ENCODE results near the gene MDC1.

Gene MDC1

DNA sequence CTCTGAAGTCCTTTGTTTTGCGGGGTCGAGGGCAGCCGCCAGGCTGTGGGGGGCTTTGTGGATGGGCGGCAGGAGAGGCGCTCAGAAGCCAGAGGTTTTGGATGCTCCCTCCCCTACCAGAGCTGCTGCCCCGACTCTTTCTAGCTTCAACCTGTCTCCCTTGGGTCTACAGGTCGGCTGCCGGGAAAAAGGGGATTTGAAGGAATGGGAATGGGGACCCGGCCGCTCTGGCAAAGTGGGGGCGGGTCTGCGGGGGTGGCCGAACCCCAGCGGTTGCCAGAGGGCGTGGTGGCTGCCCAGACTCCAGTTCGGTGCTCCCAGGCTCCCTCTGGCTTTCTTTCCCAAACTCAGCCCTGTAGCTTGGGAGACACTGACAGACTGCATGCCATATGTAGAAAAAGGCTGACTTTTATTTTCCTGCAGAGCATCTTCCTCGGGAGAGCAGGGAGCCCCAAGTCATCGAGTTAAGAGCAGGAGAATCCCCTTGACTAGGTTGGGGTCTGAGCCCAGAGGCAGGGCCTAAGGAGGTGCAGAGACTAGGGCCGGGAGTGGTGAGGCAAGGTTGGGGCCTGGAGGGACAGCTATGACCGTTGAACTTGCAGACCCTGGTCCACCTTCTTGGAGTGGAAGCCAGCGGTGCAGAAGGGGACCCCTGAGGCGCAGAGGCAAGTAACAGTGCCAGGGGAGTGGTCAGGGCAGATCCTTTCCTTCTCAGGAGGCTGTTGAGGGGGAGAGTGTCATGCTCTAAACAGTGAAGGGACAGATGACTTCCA lies 29.2 kb downstream of the MDC1 start:
- intact Hi-C loops (cut with DNase I) = no loop called here

DNA sequence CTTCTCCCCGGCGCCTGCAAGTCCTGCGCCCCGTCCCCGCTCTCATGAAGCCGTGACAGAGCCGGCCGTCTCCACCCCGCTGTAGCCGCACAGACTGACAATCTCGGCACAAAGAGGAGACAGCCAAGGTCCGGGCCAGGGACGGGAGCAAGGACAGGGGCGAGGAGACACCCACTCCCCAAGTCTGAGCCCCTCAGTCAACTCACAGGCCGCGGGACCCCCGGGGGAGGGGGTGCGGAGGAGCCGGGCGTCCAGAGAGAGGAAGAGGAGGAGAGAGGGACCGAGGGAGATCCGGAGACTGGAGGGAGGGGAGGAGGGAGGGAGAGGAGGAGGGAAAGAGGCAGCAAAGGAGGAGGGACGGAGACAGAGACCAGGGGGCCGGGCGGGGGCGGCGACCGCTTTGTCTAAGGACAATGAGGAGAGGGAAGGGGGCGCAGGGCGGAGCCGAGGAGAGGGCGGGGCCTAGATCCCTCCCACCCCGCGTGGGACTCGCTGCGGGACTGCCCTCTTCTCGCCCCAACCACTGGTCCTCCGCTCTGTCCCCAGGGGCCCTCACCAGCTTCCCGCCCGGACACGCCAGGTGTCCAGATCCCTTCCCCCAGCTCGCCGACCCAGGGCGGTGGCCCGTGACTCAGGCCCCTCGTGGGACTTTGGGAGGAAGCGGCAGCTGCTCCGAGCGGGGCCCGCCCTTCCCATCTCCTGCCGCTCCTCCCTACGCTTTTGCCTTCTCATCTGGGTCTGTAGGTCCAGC lies 30.0 kb downstream of the MDC1 start:
- intact Hi-C loops (cut with DNase I) = no loop called here
- peak; percentile 56 to 90 (median 74) for DNase-seq

More for the DNA sequence above, 29.2 kb downstream of the MDC1 start:
- peak in 24 of 42 donors; percentile 15 to 78 (median 48) for DNase-seq

DNA sequence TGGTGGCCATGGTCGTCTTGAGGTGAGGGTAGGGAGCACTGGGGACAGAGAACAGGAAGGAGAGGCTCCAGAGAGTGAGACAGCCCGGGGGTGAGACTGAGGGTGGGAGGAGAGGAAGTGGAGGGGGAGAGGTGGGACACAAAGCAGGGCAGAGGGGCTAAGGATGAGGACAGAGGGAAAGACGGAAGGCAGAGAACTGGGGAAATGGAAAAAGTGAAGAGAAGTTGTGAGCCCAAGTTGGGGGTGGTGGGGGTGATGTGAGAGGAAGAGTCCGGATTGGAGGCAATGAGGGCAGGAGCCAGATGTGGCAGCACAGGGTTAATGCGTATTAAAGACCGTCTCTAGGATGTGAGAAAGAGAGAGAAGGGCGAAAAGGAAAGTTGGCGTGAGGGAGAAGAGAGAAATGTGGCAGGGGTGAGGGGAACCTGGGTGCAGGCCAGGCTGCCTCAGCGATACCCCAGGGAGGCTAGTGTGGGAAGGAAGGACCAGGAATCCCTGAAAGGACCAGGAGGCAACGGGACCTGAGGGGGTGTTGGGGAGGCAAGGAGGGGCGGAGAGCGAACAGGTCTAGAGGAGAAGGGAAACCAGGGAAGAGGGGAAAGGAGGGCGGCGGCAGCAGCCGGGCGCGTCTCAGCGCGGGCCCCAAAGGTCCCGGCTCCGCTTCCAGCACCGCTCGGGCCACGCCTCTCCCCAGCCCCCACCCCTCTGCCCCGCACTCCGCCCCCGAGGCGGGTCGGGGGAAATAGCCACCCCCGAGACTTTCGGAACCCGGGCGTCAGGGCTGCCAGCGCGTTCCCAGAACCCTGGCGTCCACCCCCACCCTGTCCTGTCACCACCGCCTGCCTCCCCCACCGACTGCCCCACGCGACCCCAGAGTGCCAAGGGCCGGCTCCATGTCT lies 30.8 kb downstream of the MDC1 start, which contains the start of gene PPP1R18:
PPP1R18 (minus strand) TSS at position 637 of the 899 bp plus-strand sequence; CDS start at position 10, 627 bp downstream.
- intact Hi-C loops (cut with DNase I) = no loop called here
- DNase-seq = peak in 41 of 42 donors; percentile 14 to 78 (median 55)

DNA sequence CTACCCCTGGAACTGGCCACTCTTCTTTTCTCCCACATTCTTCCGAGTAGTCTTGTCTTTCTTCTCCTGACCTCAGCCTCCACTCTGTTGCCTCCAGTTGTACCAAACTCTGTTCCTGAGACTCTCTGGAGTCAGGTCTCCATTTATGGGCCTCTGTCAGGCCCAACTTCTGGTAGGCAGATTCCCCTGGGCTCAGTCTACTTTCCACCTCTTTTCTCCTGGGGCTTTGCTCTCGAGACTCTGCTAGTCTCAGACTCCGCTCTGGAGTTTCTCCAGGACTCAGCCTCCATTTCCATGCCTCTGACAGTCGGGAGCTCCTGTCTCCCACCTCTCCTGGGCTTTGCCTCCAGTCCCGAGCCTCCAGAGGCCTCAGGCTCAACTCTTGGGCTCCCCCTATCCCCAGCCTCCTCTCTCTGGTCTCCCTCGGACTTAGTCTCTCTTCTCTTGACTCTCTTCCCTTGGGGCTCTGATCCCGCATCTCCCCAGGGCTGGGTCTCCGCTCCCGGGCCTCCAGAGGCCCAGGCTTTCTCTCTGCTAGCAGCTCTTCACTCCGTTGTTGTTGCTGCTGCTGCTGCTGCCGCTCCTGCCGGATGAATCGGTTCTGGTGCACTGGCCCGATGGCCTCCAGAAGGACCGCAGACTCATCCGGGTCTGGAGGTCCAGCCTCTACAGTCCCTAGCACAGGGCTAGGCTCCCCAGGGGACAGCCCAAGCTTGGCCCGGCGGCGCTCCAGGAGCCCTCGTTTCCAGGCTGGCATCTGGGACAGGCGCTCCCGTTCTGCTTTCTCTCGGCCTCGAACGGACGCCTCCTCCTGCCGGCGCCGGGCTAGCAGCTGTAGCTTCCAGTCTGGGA lies 31.7 kb downstream of the MDC1 start:
- intact Hi-C loops (cut with DNase I) = no loop called here
- DNase-seq = no peak

DNA sequence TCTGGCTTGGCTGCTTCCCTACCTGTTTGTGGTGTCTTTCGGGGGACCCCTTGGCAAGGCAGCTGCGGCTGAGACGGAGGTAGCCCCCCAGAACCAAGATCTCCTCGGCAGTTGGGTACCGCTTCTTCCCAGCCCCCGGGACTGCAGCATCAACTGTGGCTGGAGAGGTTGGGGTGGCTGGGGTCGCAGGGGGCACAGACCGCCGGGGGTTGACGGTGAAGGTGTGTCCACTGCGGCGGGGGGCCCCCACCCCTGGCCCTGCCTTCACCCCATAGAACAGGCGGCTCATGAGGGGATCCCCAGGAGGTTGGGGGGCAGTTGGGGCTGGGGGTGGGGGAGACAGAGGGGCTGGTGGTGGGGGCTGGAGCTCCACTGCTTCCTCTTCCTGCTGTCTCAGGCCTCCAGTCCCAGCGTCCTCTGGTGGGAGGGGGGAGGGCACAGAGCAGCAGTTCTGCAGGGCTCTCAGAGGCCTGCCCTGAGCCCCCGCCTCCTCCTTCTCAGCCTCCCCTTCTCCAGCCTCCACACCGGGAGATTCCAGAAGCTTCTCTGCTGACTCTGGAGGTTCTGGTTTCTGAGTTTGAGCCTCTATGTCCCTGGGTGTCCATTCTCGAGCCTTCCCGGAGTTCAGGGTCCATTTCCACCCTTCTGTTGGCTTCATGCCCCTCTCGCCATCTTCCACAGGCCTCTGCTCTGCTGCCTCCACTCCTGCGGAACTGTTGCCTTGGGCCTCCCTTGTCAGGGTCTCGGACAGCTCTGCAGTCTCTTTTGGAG lies 32.5 kb downstream of the MDC1 start:
- DNase-seq = peak in 15 of 42 donors; percentile 25 to 60 (median 40)
- intact Hi-C loops (cut with DNase I) = no loop called here

DNA sequence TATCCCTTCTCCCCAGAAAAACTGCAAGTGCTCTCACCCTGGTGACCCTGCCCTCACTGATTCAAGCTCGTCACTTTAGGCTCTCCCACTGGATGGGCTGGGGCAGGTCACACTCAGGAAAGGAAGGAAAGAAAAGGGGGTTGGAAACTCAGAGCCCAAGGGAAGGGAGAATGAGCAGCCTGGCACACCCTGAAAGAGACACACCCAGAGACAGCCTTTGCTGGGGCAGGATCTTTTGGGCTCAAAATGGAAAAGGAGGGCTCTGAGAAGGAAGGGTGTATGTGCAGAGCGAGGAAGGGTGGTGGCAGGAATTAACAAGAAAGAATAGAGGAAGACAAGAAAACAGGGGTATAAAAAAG lies 33.1 kb downstream of the MDC1 start:
- DNase-seq = no peak
- intact Hi-C loops (cut with DNase I) = loop anchor here (2.0 kb wide), 1 partner anchor 33 kb away; the partner anchor contains the start of gene MDC1

DNA sequence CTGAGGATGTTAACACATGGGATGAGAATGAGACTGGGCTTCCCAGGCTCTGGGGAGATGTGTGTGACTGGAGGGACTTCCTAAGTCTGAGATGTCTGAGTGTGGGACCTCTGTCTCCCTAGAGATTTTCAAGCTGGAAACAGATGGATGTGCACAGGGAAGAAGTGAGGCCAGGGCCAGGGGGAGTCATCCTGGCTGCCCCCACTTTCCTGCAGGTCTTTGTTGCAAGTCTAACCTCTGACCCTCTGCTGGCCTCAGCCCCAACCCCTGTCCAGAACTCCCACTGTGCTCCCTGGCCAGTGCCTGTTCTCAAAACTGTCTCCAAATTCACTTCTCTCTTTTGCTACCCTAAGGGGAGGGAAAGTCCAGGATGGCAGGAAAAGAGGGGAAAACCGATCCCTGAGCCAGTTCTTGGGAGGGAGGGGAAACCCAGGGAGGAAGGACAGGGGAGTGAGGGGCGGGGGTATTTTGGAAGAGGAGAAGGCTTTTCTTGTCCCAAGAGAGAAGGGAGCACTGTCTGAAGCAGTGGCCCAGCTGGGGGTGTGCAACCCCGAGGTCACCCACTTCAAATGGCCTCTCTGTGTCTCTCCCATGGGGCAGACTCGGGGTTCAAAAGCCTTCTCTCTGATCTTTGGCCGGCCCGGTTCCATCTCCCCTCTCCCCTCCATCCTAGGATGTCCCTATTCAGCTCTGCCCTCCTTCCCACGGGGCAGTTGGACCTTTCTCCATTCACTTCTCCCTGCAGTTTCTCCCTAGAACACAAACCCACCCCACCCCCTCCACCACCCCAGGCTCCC lies 33.7 kb downstream of the MDC1 start:
- DNase-seq = no peak
- intact Hi-C loops (cut with DNase I) = loop anchor here (2.0 kb wide), 1 partner anchor 33 kb away; the partner anchor contains the start of gene MDC1

DNA sequence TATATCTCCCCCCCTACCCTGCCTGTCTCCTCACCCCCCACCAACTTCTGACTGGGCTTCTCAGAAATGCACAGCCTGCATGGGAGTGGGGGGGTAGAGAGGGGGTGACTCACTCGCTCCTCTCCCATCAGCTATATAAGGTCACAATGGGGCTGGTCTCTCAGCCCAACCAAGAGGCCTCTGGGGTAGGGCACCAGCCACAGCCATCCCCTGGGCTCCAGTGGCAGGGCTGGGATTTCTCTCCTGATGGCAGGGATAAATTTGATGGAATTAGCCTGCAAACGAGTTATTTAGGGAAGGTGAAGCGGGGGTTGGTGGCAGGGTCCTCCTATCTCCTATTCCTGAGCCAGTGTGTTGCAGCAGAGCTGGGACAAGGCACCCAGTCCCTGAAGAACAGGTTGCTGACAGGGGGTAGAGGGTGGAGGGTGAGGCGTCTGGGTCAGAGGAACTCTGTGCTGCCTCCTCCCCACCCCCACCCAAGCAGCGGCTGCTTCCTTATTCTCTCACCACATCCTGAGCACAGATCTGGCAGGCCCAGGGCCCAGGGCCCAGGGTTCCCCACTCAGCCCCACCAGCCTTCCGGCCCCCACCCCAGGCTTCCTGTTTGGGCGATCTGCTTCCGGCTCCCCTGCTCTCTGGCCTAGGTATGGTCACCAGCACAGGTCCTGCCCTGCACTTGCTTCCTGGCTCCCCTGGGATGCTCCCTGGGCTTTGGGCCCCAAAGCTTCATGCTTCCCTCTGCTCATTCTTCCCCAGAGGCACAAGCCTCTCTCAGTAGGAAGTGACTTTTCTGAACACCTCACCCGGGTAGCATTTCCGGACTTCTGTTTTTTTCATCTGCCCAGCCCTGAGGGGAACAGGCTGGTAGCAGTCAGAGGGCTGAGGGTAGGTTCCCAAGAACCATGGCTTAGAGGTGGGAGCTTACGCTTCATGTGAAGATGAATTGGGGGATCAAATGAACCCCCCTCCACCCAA lies 34.7 kb downstream of the MDC1 start:
- peak in 40 of 42 donors; percentile 22 to 81 (median 56) for DNase-seq
- intact Hi-C loops (cut with DNase I) = loop anchor here (2.0 kb wide), 1 partner anchor 34 kb away; the partner anchor contains the start of gene MDC1

DNA sequence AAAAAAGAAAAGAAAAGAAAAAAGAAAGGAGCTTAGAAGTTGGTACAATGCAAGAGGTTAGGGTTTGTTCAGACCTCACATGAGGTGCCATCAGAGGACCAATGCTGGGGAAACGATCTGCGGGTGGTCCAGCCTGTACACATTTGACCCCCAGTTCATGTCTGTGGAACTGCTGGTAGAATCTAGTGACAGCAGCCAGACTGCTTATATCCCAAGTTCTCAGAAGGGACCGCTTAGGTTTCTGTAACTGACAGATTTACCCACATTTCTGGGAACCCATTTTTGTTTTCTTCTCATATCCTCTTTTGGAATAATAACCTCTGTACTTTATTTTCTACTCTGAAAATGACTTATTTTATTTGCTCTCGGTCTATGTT lies 35.3 kb downstream of the MDC1 start:
- intact Hi-C loops (cut with DNase I) = loop anchor here (2.0 kb wide), 1 partner anchor 35 kb away; the partner anchor contains the start of gene MDC1
- no peak for DNase-seq

DNA sequence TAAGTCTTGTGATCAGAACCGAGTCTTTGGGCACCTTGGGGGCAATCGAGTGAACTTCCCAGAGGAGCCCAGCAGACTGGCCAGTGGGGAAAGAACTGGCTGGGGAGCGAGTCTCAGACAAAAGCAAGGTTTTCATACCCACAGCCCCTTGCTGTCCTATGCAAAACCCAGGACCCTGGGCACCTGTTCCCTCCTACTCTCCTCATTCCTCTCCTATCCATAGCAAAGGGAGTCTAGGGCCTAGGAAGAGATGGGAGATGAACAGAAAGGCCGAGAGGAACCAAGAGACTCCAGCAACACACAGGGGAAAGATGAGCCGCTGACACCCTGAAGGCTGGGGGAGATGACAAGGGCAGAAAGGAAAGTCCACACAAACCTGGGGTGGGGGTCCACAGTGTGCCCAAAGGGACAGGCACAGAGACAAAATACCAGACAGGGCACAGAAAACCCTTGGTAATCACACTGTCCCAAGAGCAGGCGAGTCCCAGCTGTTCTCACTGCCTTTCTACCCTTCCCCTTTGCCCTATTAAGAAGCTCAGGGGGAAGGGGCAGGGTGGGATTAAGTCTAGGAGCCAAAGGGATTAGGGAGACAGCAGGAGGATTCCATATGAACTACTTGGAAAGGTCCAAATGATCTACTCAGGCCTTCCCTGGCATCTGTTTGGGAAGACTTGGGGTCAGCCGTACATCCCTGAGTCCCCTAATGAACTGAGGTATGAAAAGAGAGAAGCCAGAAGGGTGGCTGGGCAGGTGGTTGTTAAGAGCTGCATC lies 37.1 kb downstream of the MDC1 start:
- intact Hi-C loops (cut with DNase I) = loop anchor here (1.0 to 10.0 kb wide), 2 partner anchors 42 to 55 kb away; partner anchors contain the start of gene ATAT1

DNA sequence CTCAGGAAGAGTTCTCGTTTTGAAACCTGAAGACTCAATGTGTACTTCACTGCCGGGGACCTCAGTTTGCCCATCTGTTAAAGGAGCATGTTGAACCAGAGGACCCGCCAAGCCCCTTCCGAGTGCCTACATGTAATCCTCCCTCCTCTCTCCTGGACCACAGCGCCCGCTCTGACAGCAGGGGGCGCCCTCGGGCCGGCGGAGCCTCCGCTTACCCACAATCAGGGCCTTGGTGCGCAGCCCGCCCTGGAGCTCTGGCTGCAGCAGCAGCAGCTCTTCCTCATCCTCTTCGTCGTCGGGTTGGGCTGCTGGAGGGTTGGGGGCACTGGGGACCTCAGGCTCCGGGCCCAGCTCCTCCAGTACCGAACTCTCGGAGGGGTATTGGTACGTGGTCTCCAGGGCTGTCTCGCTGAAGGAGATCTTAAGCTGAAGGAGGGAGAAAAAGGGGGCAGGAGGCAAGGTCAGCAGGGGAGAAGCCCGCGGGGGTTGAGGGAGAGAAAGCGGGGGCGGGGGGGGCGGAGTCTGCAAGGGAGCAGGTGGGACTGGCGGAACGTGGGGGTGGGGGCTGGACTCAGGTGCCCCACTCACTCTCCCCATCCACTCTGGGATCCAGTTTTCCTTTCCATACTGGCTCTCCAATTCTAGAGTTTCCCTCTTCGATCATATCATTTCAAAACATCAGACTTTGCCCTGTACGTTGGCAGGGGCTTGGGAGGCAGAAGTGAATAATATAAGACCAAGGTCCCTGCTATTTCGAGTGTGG lies 37.9 kb downstream of the MDC1 start:
- intact Hi-C loops (cut with DNase I) = loop anchor here (1.0 to 10.0 kb wide), 2 partner anchors 43 to 54 kb away; partner anchors contain the start of gene ATAT1
- peak; percentile 70 to 96 (median 91) for DNase-seq

More for the DNA sequence above, 37.1 kb downstream of the MDC1 start:
- DNase-seq = no peak

DNA sequence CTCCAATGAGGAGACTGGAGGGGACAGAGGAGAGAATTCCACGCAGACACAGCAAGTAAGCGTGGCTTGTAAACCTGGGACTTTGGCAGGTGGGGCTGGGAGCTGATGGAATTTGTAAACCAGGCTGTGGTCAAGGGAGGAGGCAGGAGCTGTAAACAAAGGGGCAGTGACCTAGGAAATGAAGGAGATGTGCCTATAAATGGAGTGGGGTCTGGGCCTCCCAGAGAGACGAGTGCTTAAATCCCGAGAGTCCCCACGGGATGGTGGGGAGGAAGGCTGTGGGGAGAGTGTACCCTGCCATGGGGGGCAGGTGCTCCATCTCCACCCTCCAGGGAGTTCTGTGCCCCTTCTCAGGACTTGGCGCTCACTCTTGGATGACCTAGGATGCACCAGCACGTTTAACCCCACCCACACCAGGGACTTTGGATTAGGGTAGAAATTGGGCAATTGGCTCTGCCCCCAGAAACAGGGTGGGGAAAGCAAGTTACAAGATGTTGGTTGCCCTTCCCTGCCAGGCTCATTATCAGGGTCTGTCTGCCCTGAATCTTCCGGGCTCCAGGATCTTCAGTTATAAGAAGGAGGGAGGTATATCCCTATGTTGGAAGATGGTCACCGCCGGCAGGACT lies 40.3 kb downstream of the MDC1 start:
- no peak for DNase-seq
- intact Hi-C loops (cut with DNase I) = loop anchor here (10.0 kb wide), 1 partner anchor 52 kb away; the partner anchor contains the start of gene ATAT1
